Measurements from ENCODE around the gene GYPB. TPM values are rescaled to one million over a fixed set of nuclear protein-coding genes. Genes with fewer than 3 reads are reported as not detected.
"Not testable (repeated sequence)": the region's sequence is repeated elsewhere in the genome, so short reads cannot be mapped to it uniquely, and the experiment has no call there.

GYPB gene
- total RNA-seq (2021; ENCODE audit: unreplicated experiment) (not detected), Bru-seq, nascent RNA (not detected), BruChase-seq, experiment 1, labeled RNA remaining after a 2-hour chase (not detected), BruChase-seq, experiment 2, labeled RNA remaining after a 6-hour chase (not detected)
- polyA plus RNA-seq (2012; ENCODE audit: insufficient read length): not detected
- long read RNA-seq: 0 reads

DNA sequence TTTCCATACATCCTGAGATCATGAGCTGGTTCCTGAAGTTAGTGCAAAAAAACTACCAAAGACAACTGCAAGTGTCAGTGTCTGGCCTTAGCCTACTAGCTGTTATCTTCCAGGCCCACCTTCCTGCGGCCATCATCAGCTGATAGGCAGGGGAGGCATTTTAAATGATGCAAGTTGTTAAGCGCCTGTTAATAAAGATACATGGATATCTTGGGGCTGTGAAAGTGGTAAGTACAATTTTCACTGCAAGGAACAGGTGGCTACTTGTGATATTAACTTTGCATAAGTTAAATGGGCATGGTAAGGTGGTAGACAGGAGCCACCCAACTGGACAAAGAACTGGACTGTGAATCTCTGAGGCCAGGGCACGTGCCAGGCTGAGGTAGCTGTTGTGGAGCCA lies at the start of gene GYPB:
TSS of gene GYPB (minus strand) at position 104 of the 400 bp plus-strand sequence. CDS start at position 11, 93 bp downstream.
- H3K27me3 ChIP-seq (ENCODE audit: control insufficient read depth, insufficient read depth, low read length); H3K4me3 ChIP-seq (ENCODE audit: low read depth in 2 of 2, low read length in 2 of 2); BruUV-seq (replicated peaks); H3K4me1 ChIP-seq (ENCODE audit: control insufficient read depth, insufficient read depth, low read length); DNase-seq (ENCODE audit: low read depth, low spot score); POLR2A ChIA-PET; ATAC-seq; H3K36me3 ChIP-seq (ENCODE audit: control insufficient read depth, insufficient read depth, low read length); H3K27ac ChIP-seq (ENCODE audit: low read length); intact Hi-C loops (cut with micrococcal nuclease; ENCODE audit: unreplicated experiment); CTCF ChIA-PET; in situ Hi-C loops (cut with HindIII; ENCODE audit: low pct_unique_long_range_greater_than_20kb, low sequenced_read_pairs); H3K9me3 ChIP-seq (ENCODE audit: control insufficient read depth, insufficient read depth, low read depth, low read length): not testable (repeated sequence)

GRCh38 chr4:144061556-144061955 lies 42.4 kb upstream of the GYPB start:
- H3K27me3 ChIP-seq (ENCODE audit: control insufficient read depth, insufficient read depth, low read length); H3K4me1 ChIP-seq (ENCODE audit: control insufficient read depth, insufficient read depth, low read length); POLR2A ChIA-PET; DNase-seq (ENCODE audit: low read depth, low spot score); intact Hi-C loops (cut with micrococcal nuclease; ENCODE audit: unreplicated experiment); CTCF ChIA-PET; ATAC-seq; BruUV-seq (replicated peaks); H3K9me3 ChIP-seq (ENCODE audit: control insufficient read depth, insufficient read depth, low read depth, low read length); H3K36me3 ChIP-seq (ENCODE audit: control insufficient read depth, insufficient read depth, low read length); in situ Hi-C loops (cut with HindIII; ENCODE audit: low pct_unique_long_range_greater_than_20kb, low sequenced_read_pairs); H3K27ac ChIP-seq (ENCODE audit: low read length); H3K4me3 ChIP-seq (ENCODE audit: low read depth in 2 of 2, low read length in 2 of 2): not testable (repeated sequence)

GRCh38 chr4:144060234-144060859 lies 41.2 kb upstream of the GYPB start:
- POLR2A ChIA-PET; H3K36me3 ChIP-seq (ENCODE audit: control insufficient read depth, insufficient read depth, low read length); H3K27me3 ChIP-seq (ENCODE audit: control insufficient read depth, insufficient read depth, low read length): not testable (repeated sequence)

GRCh38 chr4:144056800-144057199 lies 37.6 kb upstream of the GYPB start:
- BruUV-seq (replicated peaks): no TSS peak
- DNase-seq (ENCODE audit: low read depth, low spot score): no peak
- Histone ChIP-seq H3K27ac (ENCODE audit: low read length) (no peak overlapping the region), H3K27me3 (ENCODE audit: control insufficient read depth, insufficient read depth, low read length) (no peaks in the 10 kb centered on the region), H3K4me1 (ENCODE audit: control insufficient read depth, insufficient read depth, low read length) (no peaks in the 10 kb centered on the region), H3K36me3 (ENCODE audit: control insufficient read depth, insufficient read depth, low read length) (no peaks in the 10 kb centered on the region), H3K9me3 (ENCODE audit: control insufficient read depth, insufficient read depth, low read depth, low read length) (no peaks in the 10 kb centered on the region), H3K4me3 (ENCODE audit: low read depth in 2 of 2, low read length in 2 of 2) (no peak overlapping the region)
- TF ChIP-seq SIN3A (IDR thresholded peaks at IDR 0.05; ENCODE audit: borderline replicate concordance, insufficient read depth, low read depth, low read length) (no peak), TCF7L2 (IDR thresholded peaks at IDR 0.05; ENCODE audit: low read depth, low read length) (no peak), POLR2AphosphoS5 (IDR thresholded peaks at IDR 0.05; ENCODE audit: low read depth, low read length) (no peak)
- TF ChIP-seq, protein P1, sequence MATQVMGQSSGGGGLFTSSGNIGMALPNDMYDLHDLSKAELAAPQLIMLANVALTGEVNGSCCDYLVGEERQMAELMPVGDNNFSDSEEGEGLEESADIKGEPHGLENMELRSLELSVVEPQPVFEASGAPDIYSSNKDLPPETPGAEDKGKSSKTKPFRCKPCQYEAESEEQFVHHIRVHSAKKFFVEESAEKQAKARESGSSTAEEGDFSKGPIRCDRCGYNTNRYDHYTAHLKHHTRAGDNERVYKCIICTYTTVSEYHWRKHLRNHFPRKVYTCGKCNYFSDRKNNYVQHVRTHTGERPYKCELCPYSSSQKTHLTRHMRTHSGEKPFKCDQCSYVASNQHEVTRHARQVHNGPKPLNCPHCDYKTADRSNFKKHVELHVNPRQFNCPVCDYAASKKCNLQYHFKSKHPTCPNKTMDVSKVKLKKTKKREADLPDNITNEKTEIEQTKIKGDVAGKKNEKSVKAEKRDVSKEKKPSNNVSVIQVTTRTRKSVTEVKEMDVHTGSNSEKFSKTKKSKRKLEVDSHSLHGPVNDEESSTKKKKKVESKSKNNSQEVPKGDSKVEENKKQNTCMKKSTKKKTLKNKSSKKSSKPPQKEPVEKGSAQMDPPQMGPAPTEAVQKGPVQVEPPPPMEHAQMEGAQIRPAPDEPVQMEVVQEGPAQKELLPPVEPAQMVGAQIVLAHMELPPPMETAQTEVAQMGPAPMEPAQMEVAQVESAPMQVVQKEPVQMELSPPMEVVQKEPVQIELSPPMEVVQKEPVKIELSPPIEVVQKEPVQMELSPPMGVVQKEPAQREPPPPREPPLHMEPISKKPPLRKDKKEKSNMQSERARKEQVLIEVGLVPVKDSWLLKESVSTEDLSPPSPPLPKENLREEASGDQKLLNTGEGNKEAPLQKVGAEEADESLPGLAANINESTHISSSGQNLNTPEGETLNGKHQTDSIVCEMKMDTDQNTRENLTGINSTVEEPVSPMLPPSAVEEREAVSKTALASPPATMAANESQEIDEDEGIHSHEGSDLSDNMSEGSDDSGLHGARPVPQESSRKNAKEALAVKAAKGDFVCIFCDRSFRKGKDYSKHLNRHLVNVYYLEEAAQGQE (IDR thresholded peaks at IDR 0.05; ENCODE audit: insufficient read depth in 1 of 2, low read depth in 2 of 2, low read length in 1 of 2): no peak
- intact Hi-C loops (cut with micrococcal nuclease; ENCODE audit: unreplicated experiment) (no loop called here), in situ Hi-C loops (cut with HindIII; ENCODE audit: low pct_unique_long_range_greater_than_20kb, low sequenced_read_pairs) (no loop called here)
- ChIA-PET POLR2A (no interaction called here), CTCF (no interaction called here)
- no peak for ATAC-seq

More at GRCh38 chr4:144060234-144060859, 41.2 kb upstream of the GYPB start:
- intact Hi-C loops (cut with micrococcal nuclease; ENCODE audit: unreplicated experiment); CTCF ChIA-PET; H3K4me1 ChIP-seq (ENCODE audit: control insufficient read depth, insufficient read depth, low read length); H3K27ac ChIP-seq (ENCODE audit: low read length); H3K4me3 ChIP-seq (ENCODE audit: low read depth in 2 of 2, low read length in 2 of 2); ATAC-seq; H3K9me3 ChIP-seq (ENCODE audit: control insufficient read depth, insufficient read depth, low read depth, low read length); DNase-seq (ENCODE audit: low read depth, low spot score); in situ Hi-C loops (cut with HindIII; ENCODE audit: low pct_unique_long_range_greater_than_20kb, low sequenced_read_pairs); BruUV-seq (replicated peaks): not testable (repeated sequence)

GRCh38 chr4:144055336-144055735 lies 36.2 kb upstream of the GYPB start:
- ATAC-seq; DNase-seq (ENCODE audit: low read depth, low spot score); H3K4me1 ChIP-seq (ENCODE audit: control insufficient read depth, insufficient read depth, low read length); H3K36me3 ChIP-seq (ENCODE audit: control insufficient read depth, insufficient read depth, low read length); intact Hi-C loops (cut with micrococcal nuclease; ENCODE audit: unreplicated experiment); H3K4me3 ChIP-seq (ENCODE audit: low read depth in 2 of 2, low read length in 2 of 2); H3K27me3 ChIP-seq (ENCODE audit: control insufficient read depth, insufficient read depth, low read length); H3K9me3 ChIP-seq (ENCODE audit: control insufficient read depth, insufficient read depth, low read depth, low read length); H3K27ac ChIP-seq (ENCODE audit: low read length); CTCF ChIA-PET; BruUV-seq (replicated peaks); in situ Hi-C loops (cut with HindIII; ENCODE audit: low pct_unique_long_range_greater_than_20kb, low sequenced_read_pairs); POLR2A ChIA-PET: not testable (repeated sequence)

GRCh38 chr4:144051494-144051893 lies 32.3 kb upstream of the GYPB start:
- H3K9me3 ChIP-seq (ENCODE audit: control insufficient read depth, insufficient read depth, low read depth, low read length); H3K27me3 ChIP-seq (ENCODE audit: control insufficient read depth, insufficient read depth, low read length); H3K4me3 ChIP-seq (ENCODE audit: low read depth in 2 of 2, low read length in 2 of 2); POLR2A ChIA-PET; CTCF ChIA-PET; ATAC-seq; DNase-seq (ENCODE audit: low read depth, low spot score); H3K27ac ChIP-seq (ENCODE audit: low read length); BruUV-seq (replicated peaks); H3K36me3 ChIP-seq (ENCODE audit: control insufficient read depth, insufficient read depth, low read length); H3K4me1 ChIP-seq (ENCODE audit: control insufficient read depth, insufficient read depth, low read length); in situ Hi-C loops (cut with HindIII; ENCODE audit: low pct_unique_long_range_greater_than_20kb, low sequenced_read_pairs); intact Hi-C loops (cut with micrococcal nuclease; ENCODE audit: unreplicated experiment): not testable (repeated sequence)
